Measurements from ENCODE around the gene DAB2. TPM values are rescaled to one million over a fixed set of nuclear protein-coding genes. Genes with fewer than 3 reads are reported as not detected.

DAB2 gene
- total RNA-seq, 4 donors from 2014 or later: 22.9 to 57.4 (median 54.6) TPM

- Histone ChIP-seq H3K4me3 (replicated peaks in 1 of 3) (no peak overlapping the region), H3K36me3 (no peaks in the 10 kb centered on the region), H3K4me1 (peaks cover 5 to 6% of the 10 kb centered on the region in 2 donors), H3K27me3 (no peaks in the 10 kb centered on the region), H3K27ac (no peak overlapping the region), H3K9me3 (no peaks in the 10 kb centered on the region)
- no peak for TF ChIP-seq POLR2A (IDR thresholded peaks at IDR 0.05)
- TF ChIP-seq, protein P1, sequence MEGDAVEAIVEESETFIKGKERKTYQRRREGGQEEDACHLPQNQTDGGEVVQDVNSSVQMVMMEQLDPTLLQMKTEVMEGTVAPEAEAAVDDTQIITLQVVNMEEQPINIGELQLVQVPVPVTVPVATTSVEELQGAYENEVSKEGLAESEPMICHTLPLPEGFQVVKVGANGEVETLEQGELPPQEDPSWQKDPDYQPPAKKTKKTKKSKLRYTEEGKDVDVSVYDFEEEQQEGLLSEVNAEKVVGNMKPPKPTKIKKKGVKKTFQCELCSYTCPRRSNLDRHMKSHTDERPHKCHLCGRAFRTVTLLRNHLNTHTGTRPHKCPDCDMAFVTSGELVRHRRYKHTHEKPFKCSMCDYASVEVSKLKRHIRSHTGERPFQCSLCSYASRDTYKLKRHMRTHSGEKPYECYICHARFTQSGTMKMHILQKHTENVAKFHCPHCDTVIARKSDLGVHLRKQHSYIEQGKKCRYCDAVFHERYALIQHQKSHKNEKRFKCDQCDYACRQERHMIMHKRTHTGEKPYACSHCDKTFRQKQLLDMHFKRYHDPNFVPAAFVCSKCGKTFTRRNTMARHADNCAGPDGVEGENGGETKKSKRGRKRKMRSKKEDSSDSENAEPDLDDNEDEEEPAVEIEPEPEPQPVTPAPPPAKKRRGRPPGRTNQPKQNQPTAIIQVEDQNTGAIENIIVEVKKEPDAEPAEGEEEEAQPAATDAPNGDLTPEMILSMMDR (IDR thresholded peaks at IDR 0.05): no peak
- intact Hi-C loops (cut with DNase I): no loop called here
- WGBS, 2 donors: 90 to 93% methylated on average over 3 of the region's 3 CpGs
- no peak for DNase-seq
These were observed 6.8 kb downstream of the DAB2 start for GRCh38 chr5:39417979-39418378.

DNA sequence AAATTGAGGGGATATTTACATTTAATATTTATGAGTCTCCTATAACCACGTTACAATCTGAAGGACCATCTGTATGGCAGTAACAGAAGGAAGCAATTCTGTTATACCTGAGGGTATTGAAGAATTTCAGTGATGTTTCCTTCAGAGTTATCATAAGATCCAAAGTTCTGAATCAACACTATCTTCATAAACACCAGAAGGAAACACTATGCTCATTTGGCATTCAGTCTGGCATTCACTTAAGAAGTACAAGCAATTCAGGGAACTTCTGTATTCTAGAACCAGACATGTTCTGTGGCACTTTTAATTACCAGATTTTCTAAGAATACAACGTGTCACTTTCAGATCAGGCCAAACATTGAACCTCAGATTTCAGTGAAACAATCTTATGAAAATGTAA, 9.6 kb downstream of the DAB2 start:
- H3K36me3 ChIP-seq: no peaks in the 10 kb centered on the region
- no peak overlapping the region for H3K27ac ChIP-seq
- intact Hi-C loops (cut with DNase I): no loop called here
- peaks cover 5 to 7% of the 10 kb centered on the region in 2 donors for H3K4me1 ChIP-seq
- WGBS, 2 donors: 67 to 72% methylated on average over 2 of the region's 2 CpGs
- no peak for DNase-seq
- TF ChIP-seq, protein P1 (IDR thresholded peaks at IDR 0.05): no peak
- TF ChIP-seq POLR2A (IDR thresholded peaks at IDR 0.05): no peak
- H3K9me3 ChIP-seq: no peaks in the 10 kb centered on the region
- no peaks in the 10 kb centered on the region for H3K27me3 ChIP-seq
- no peak overlapping the region for H3K4me3 ChIP-seq (replicated peaks in 1 of 3)

- Histone ChIP-seq H3K36me3 (no peaks in the 10 kb centered on the region), H3K4me1 (peaks cover 2 to 9% of the 10 kb centered on the region in 2 donors), H3K27ac (no peak overlapping the region), H3K9me3 (no peaks in the 10 kb centered on the region), H3K27me3 (no peaks in the 10 kb centered on the region), H3K4me3 (replicated peaks in 1 of 3) (no peak overlapping the region)
- no peak for DNase-seq
- intact Hi-C loops (cut with DNase I): no loop called here
- TF ChIP-seq, protein P1 (IDR thresholded peaks at IDR 0.05): no peak
- TF ChIP-seq POLR2A (IDR thresholded peaks at IDR 0.05): no peak
These were observed 10.4 kb downstream of the DAB2 start for GRCh38 chr5:39414426-39414825.

- H3K27me3 ChIP-seq: no peaks in the 10 kb centered on the region
- DNase-seq: no peak
- H3K36me3 ChIP-seq: no peaks in the 10 kb centered on the region
- H3K9me3 ChIP-seq: no peaks in the 10 kb centered on the region
- peaks cover 6 to 11% of the 10 kb centered on the region in 2 donors for H3K4me1 ChIP-seq
- intact Hi-C loops (cut with DNase I): no loop called here
- TF ChIP-seq POLR2A (IDR thresholded peaks at IDR 0.05): no peak
- TF ChIP-seq, protein P1 (IDR thresholded peaks at IDR 0.05): no peak
- no peak overlapping the region for H3K27ac ChIP-seq
- no peak overlapping the region for H3K4me3 ChIP-seq (replicated peaks in 1 of 3)
These were observed 11.0 kb downstream of the DAB2 start for GRCh38 chr5:39413771-39414170.

DNA sequence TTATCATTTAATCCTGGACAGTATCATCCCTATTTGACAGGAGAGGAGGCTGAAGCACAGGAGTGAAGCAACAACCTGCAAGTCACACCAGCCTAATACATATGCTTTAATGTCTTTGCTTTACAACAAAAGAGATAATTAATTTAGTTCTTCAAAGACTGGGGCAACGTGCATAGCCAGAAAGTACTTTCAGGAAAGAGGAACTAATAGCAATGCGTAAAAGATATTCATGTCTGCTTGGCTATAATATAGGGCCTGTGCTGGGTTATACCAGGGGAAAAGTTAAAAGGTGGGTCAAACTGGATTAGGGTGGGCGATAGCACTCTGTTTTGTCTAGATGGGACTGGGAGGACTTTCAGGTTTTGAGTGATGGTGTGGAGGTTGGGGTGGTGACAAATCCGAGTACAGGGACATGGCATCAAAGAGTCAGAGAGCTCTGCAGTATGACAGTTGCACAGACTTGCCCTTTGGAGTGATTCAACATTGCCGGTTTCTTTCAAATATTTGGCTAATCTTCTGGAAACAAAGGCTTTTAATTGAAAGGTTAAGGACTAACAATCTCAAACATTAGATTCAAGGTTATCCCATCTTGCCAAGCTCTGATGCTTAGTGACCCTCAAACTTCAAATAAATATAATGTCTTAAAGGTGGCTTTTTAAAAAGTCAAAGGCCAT, 11.9 kb downstream of the DAB2 start:
- WGBS, 2 donors: 71 to 75% methylated on average over 5 of the region's 5 CpGs
- no peak overlapping the region for H3K27ac ChIP-seq
- no peak overlapping the region for H3K4me3 ChIP-seq (replicated peaks in 1 of 3)

More for the DNA sequence above, 11.9 kb downstream of the DAB2 start:
- Histone ChIP-seq H3K36me3 (no peaks in the 10 kb centered on the region), H3K9me3 (no peaks in the 10 kb centered on the region), H3K27me3 (no peaks in the 10 kb centered on the region), H3K4me1 (peaks cover 9 to 19% of the 10 kb centered on the region in 2 donors)
- DNase-seq: no peak
- TF ChIP-seq, protein P1 (IDR thresholded peaks at IDR 0.05): no peak
- no peak for TF ChIP-seq POLR2A (IDR thresholded peaks at IDR 0.05)
- intact Hi-C loops (cut with DNase I): no loop called here

All from thyroid gland (tissue), 4 donors.